PC-9 (cell line): Measurements from ENCODE around the gene OSBPL7. TPM values are rescaled to one million over a fixed set of nuclear protein-coding genes. Genes with fewer than 3 reads are reported as not detected.
A peak's percentile ranks its signal among the peaks of the same experiment; 100 is the strongest.

Experiments used
- BruUV-seq: library from RNA; stranded (reverse); fragments of 400-500 nt; replicated peaks from 2 replicates; lab custom pipeline; 2021; lab: Mats Ljungman, UMichigan
- CTCF ChIA-PET: fragments of 300-600 bp; sonication (Branson Sonifier 250); formaldehyde crosslinking; loops from one replicate; lab custom pipeline; 2022; ENCODE audit warnings: antibody characterized with exemption; lab: Charles Lee
- POLR2A ChIA-PET: fragments of 300-600 bp; sonication (Branson Sonifier 250); formaldehyde crosslinking; loops from one replicate; lab custom pipeline; 2022; ENCODE audit warnings: antibody characterized with exemption; ENCODE audit not compliant: unreplicated experiment; lab: Charles Lee
- DNase-seq, 2 experiments: peaks; one replicate each; pipeline versions ENCODE4 v3.0.0 to v3.0.0-alpha.2; 2015 to 2022; ENCODE audit warnings: mixed read lengths in 1 of 2
- H2AFZ ChIP-seq: fragments of 200-600 bp; sonication (generic); 2 replicates; pipeline ENCODE4 v1.8.1; 2017; ENCODE audit warnings: antibody characterized with exemption
- H3F3A ChIP-seq: fragments of 200-600 bp; sonication (generic); 2 replicates; pipeline ENCODE4 v1.8.1; 2017; ENCODE audit warnings: antibody characterized with exemption, mild to moderate bottlenecking, low read depth; ENCODE audit not compliant: insufficient read depth
- H3K27ac ChIP-seq: fragments of 200-600 bp; sonication (generic); 2 replicates; pipeline ENCODE4 v1.6.1; 2016; ENCODE audit warnings: mixed run types
- H3K27me3 ChIP-seq: fragments of 200-600 bp; sonication (generic); 2 replicates; pipeline ENCODE4 v1.6.1; 2016; ENCODE audit warnings: low read depth, mixed run types; ENCODE audit not compliant: insufficient read depth
- H3K36me3 ChIP-seq: fragments of 200-600 bp; sonication (generic); 2 replicates; pipeline ENCODE4 v1.6.1; 2016; ENCODE audit warnings: low read depth, mixed run types
- H3K4me1 ChIP-seq: fragments of 200-600 bp; sonication (generic); replicated peaks from 2 replicates; pipeline ENCODE4 v1.6.1; 2016; ENCODE audit warnings: mixed run types; ENCODE audit not compliant: insufficient read depth
- H3K4me2 ChIP-seq: fragments of 200-600 bp; sonication (generic); 2 replicates; pipeline ENCODE4 v1.6.1; 2017; ENCODE audit warnings: mixed run types
- H3K4me3 ChIP-seq: fragments of 200-600 bp; sonication (generic); 2 replicates; pipeline ENCODE4 v1.6.1; 2016; ENCODE audit warnings: mixed run types
- H3K79me2 ChIP-seq: fragments of 200-600 bp; sonication (generic); 2 replicates; pipeline ENCODE4 v1.6.1; 2017; ENCODE audit warnings: low read depth, mixed run types
- H3K9me2 ChIP-seq: fragments of 200-600 bp; sonication (generic); 2 replicates; pipeline ENCODE4 v1.8.1; 2017; ENCODE audit warnings: mild to moderate bottlenecking; ENCODE audit not compliant: insufficient read depth
- H3K9me3 ChIP-seq: fragments of 200-600 bp; sonication (generic); 2 replicates; pipeline ENCODE4 v1.8.1; 2016; ENCODE audit warnings: low read depth; ENCODE audit not compliant: insufficient read depth
- H4K20me1 ChIP-seq: fragments of 200-600 bp; sonication (generic); 2 replicates; pipeline ENCODE4 v1.8.1; 2017; ENCODE audit not compliant: insufficient read depth
- EZH2 ChIP-seq: fragments of 200-600 bp; sonication (generic); IDR thresholded peaks from 2 replicates; pipeline ENCODE4 v1.8.0; 2017; ENCODE audit warnings: antibody characterized with exemption, low read depth
- intact Hi-C: fragments of 100-400 bp; cut with micrococcal nuclease; formaldehyde crosslinking; loops from one replicate; pipeline ENCODE4 v1.10.0; 2022; ENCODE audit not compliant: unreplicated experiment
- total RNA-seq: library from RNA; stranded (reverse); gene quantifications from 2 replicates; pipeline ENCODE4 v1.2.3, GENCODE V29; 2021
- TF ChIP-seq, protein P1 (sequence below): fragments of 200-600 bp; sonication (generic); conservative IDR thresholded peaks from 2 replicates; pipeline ENCODE4 v1.6.1; 2017; ENCODE audit warnings: mixed run types, antibody characterized with exemption, mild to moderate bottlenecking, moderate library complexity

The OSBPL7 gene
- total RNA-seq, 1 experiment from 2014 or later: 32.2 TPM

DNA sequence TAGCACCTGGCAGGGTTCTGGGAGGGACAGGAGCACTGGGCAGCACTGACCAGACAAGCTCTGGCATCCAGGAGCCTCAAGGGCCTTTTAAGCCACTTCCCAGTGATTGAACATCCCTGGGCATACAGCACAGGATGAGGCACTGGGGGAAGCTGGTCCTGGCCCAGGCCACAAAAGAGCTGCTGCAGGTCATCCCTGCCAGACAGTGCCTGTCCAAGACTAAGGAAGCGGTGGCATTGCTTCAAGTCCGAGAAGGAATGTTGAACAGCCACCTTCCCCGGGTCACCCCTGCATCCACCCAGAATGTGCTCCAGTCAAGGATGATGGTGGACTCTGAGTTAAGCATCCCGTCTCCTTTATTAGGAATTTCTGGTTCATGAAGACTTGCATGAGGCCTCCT lies 1.2 kb upstream of the OSBPL7 start:
- TF ChIP-seq EZH2: no peak
- TF ChIP-seq, protein P1, sequence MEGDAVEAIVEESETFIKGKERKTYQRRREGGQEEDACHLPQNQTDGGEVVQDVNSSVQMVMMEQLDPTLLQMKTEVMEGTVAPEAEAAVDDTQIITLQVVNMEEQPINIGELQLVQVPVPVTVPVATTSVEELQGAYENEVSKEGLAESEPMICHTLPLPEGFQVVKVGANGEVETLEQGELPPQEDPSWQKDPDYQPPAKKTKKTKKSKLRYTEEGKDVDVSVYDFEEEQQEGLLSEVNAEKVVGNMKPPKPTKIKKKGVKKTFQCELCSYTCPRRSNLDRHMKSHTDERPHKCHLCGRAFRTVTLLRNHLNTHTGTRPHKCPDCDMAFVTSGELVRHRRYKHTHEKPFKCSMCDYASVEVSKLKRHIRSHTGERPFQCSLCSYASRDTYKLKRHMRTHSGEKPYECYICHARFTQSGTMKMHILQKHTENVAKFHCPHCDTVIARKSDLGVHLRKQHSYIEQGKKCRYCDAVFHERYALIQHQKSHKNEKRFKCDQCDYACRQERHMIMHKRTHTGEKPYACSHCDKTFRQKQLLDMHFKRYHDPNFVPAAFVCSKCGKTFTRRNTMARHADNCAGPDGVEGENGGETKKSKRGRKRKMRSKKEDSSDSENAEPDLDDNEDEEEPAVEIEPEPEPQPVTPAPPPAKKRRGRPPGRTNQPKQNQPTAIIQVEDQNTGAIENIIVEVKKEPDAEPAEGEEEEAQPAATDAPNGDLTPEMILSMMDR: no peak
- H3K27me3 ChIP-seq: no peaks in the 10 kb centered on the region
- peak overlapping the region; percentile 79; the same call in 1 of the 2 replicates for H3K27ac ChIP-seq
- intact Hi-C loops: no loop called here
- peaks cover 24% of the 10 kb centered on the region for H3K79me2 ChIP-seq
- ChIA-PET POLR2A (no interaction called here), CTCF (interaction anchor here (0.5 kb wide), 1 partner anchor 89 kb away, joined by 3 read pairs; no protein-coding TSS in a partner anchor)
- H3K9me3 ChIP-seq: no peaks in the 10 kb centered on the region
- H3K4me1 ChIP-seq: peaks cover 30% of the 10 kb centered on the region
- BruUV-seq: no TSS peak
- H3F3A ChIP-seq: peaks cover 38% of the 10 kb centered on the region
- DNase-seq: no peak
- no peak overlapping the region for H3K4me3 ChIP-seq
- H3K4me2 ChIP-seq: peak overlapping the region; percentile 91
- peaks cover 39% of the 10 kb centered on the region for H3K36me3 ChIP-seq
- no peak overlapping the region for H2AFZ ChIP-seq
- H4K20me1 ChIP-seq: no peaks in the 10 kb centered on the region; the same call in 1 of the 2 replicates
- H3K9me2 ChIP-seq: no peaks in the 10 kb centered on the region

GRCh38 chr17:47821031-47821423 lies 567 bp downstream of the OSBPL7 start:
- peak overlapping the region; percentile 91 for H3K4me2 ChIP-seq
- CTCF ChIA-PET: interaction anchor here (0.5 to 0.6 kb wide), 2 partner anchors 10 to 206 kb away, joined by 3 to 5 read pairs; partner anchors contain the start of genes LRRC46 and MRPL10
- no peak for DNase-seq
- BruUV-seq: TSS peak; percentile 61
- peaks cover 24% of the 10 kb centered on the region for H3K79me2 ChIP-seq
- no peaks in the 10 kb centered on the region for H4K20me1 ChIP-seq
- peak overlapping the region; percentile 79 for H3K27ac ChIP-seq
- intact Hi-C loops: loop anchor here (2.0 kb wide), 1 partner anchor 24 kb away; no protein-coding TSS in a partner anchor
- POLR2A ChIA-PET: interaction anchor here (1.0 kb wide), 1 partner anchor 10 kb away, joined by 3 read pairs; the partner anchor contains the start of genes LRRC46 and MRPL10
- no peaks in the 10 kb centered on the region for H3K9me2 ChIP-seq
- peak overlapping the region; percentile 66; the same call in 1 of the 2 replicates for H2AFZ ChIP-seq
- peaks cover 30% of the 10 kb centered on the region for H3K4me1 ChIP-seq
- no peaks in the 10 kb centered on the region for H3K9me3 ChIP-seq
- no peak for TF ChIP-seq EZH2
- TF ChIP-seq, protein P1: no peak
- H3K4me3 ChIP-seq: peak overlapping the region; percentile 90
- peaks cover 38% of the 10 kb centered on the region for H3F3A ChIP-seq
- peaks cover 30% of the 10 kb centered on the region for H3K36me3 ChIP-seq
- H3K27me3 ChIP-seq: no peaks in the 10 kb centered on the region

- no TSS peak for BruUV-seq
- POLR2A ChIA-PET: interaction anchor here (0.6 to 1.1 kb wide), 5 partner anchors 9 to 614 kb away, joined by 3 to 15 read pairs (median 3); partner anchors contain the start of genes LRRC46 and MRPL10
- Histone ChIP-seq H3K27ac (peak overlapping the region; percentile 79), H3K9me2 (no peaks in the 10 kb centered on the region), H3K27me3 (no peaks in the 10 kb centered on the region), H2AFZ (no peak overlapping the region), H3K4me3 (peak overlapping the region; percentile 90), H3F3A (peaks cover 38% of the 10 kb centered on the region), H4K20me1 (no peaks in the 10 kb centered on the region), H3K4me1 (peaks cover 30% of the 10 kb centered on the region), H3K36me3 (peaks cover 29% of the 10 kb centered on the region), H3K4me2 (peak overlapping the region; percentile 91), H3K79me2 (peaks cover 24% of the 10 kb centered on the region), H3K9me3 (no peaks in the 10 kb centered on the region)
- CTCF ChIA-PET: no interaction called here
- TF ChIP-seq EZH2: no peak
- TF ChIP-seq, protein P1: no peak
- peak; percentile 87 to 88 for DNase-seq
- intact Hi-C loops: loop anchor here (1.0 to 2.0 kb wide), 2 partner anchors 10 to 25 kb away; no protein-coding TSS in a partner anchor
Measured at GRCh38 chr17:47820033-47820789, 1.4 kb downstream of the OSBPL7 start.
